K562 (cell line): ENCODE data around the gene SATB2. TPM values are rescaled to one million over a fixed set of nuclear protein-coding genes. Genes with fewer than 3 reads are reported as not detected.

Experiments
- ATAC-seq: fragments of 200-7000 bp; cut with Tn5 transposase; 3 replicates; pipeline ENCODE4 v1.9.1; 2020; ENCODE audit warnings: moderate library complexity
- BruUV-seq: library from RNA; stranded (reverse); fragments of 400-500 nt; replicated peaks from 2 replicates; lab custom pipeline; 2021; lab: Mats Ljungman, UMichigan
- CTCF ChIA-PET: fragments of 300-600 bp; formaldehyde crosslinking; extraction: SDS; loops from one replicate; lab custom pipeline; 2021; ENCODE audit warnings: low intra/inter-chr PET ratio; lab: Yijun Ruan, JAX
- POLR2A ChIA-PET: fragments of 300-600, 350-650 bp; sonication (Branson Sonifier 250); formaldehyde crosslinking; extraction: SDS; loops from one replicate; lab custom pipeline; 2021; ENCODE audit warnings: antibody characterized with exemption, inconsistent platforms; lab: Yijun Ruan, JAX
- DNase-seq, 4 experiments: peaks; one replicate each; pipeline versions ENCODE4 v3.0.0 to v3.0.0-alpha.2; 2011 to 2018; ENCODE audit warnings: low spot score in 3 of 4, mixed read lengths in 3 of 4; ENCODE audit errors: extremely low read depth in 1 of 4
- FAIRE-seq: peaks from 2 replicates; lab custom pipeline; 2011; peaks lifted over from hg19 to GRCh38; lab: Jason Lieb, UNC
- H2AFZ ChIP-seq: 2 replicates; pipeline ENCODE4 v1.6.0; 2011; ENCODE audit warnings: low read depth, low read length, control low read depth, inconsistent platforms
- H3K27ac ChIP-seq: fragments of 200-600 bp; 3 replicates; pipeline ENCODE4 v1.8.0; 2011; ENCODE audit warnings: low read depth, mild to moderate bottlenecking, control low read depth, inconsistent platforms, low read length, moderate library complexity, mixed read lengths; ENCODE audit errors: extremely low read depth
- H3K27me3 ChIP-seq, 2 experiments: fragments of 300-600 bp in 1 of 2; 2 replicates in 1 of 2; 3 replicates in 1 of 2; pipeline versions ENCODE4 v1.6.0 to v1.8.0; 2011; ENCODE audit warnings: inconsistent platforms in 2 of 2, low read length in 2 of 2, mild to moderate bottlenecking in 1 of 2, mixed read lengths in 1 of 2, moderate library complexity in 1 of 2; ENCODE audit not compliant: control insufficient read depth in 2 of 2, insufficient read depth in 2 of 2
- H3K36me3 ChIP-seq: fragments of 300-600 bp; 3 replicates; pipeline ENCODE4 v1.8.0; 2011; ENCODE audit warnings: mild to moderate bottlenecking, low read length, inconsistent platforms; ENCODE audit not compliant: control insufficient read depth, insufficient read depth
- H3K4me1 ChIP-seq, 2 experiments: fragments of 200-600 bp in 1 of 2; replicated peaks in 1 of 2; 2 replicates in 1 of 2; 3 replicates in 1 of 2; pipeline versions ENCODE4 v1.5.1 to v1.8.0; 2011; ENCODE audit warnings: inconsistent platforms in 2 of 2, low read length in 2 of 2, mild to moderate bottlenecking in 1 of 2, mixed read lengths in 1 of 2, moderate library complexity in 1 of 2; ENCODE audit not compliant: control insufficient read depth in 2 of 2, insufficient read depth in 2 of 2
- H3K4me2 ChIP-seq: 2 replicates; pipeline ENCODE4 v1.6.1; 2011; ENCODE audit warnings: low read length, control low read depth, inconsistent platforms, mixed read lengths; ENCODE audit not compliant: insufficient read depth
- H3K4me3 ChIP-seq: fragments of 200-600 bp; sonication (generic), shearing (Covaris generic); 2 replicates; pipeline ENCODE4 v1.5.1; 2016; ENCODE audit warnings: control low read depth, inconsistent platforms
- H3K79me2 ChIP-seq: fragments of 200-600 bp; 3 replicates; pipeline ENCODE4 v1.8.0; 2011; ENCODE audit warnings: low read length, inconsistent platforms; ENCODE audit not compliant: control insufficient read depth, insufficient read depth
- H3K9ac ChIP-seq, 2 experiments: 2 replicates each; pipeline versions ENCODE4 v1.6.0 to v1.6.1; 2011; ENCODE audit warnings: low read depth in 2 of 2, low read length in 2 of 2, control low read depth in 1 of 2, inconsistent platforms in 1 of 2, mild to moderate bottlenecking in 1 of 2, mixed read lengths in 1 of 2; ENCODE audit not compliant: insufficient read depth in 1 of 2
- H3K9me1 ChIP-seq: one replicate; pipeline ENCODE4 v1.6.0; 2011; ENCODE audit warnings: inconsistent platforms, mild to moderate bottlenecking, low read length, moderate library complexity; ENCODE audit not compliant: control insufficient read depth, insufficient read depth
- H3K9me3 ChIP-seq: replicated peaks from 2 replicates; pipeline ENCODE4 v1.5.1; 2011; ENCODE audit warnings: low read depth, low read length, inconsistent platforms; ENCODE audit not compliant: control insufficient read depth, insufficient read depth
- H4K20me1 ChIP-seq: replicated peaks from 2 replicates; pipeline ENCODE4 v1.6.1; 2011; ENCODE audit warnings: low read length, inconsistent platforms, mixed read lengths; ENCODE audit not compliant: control insufficient read depth, insufficient read depth
- CEBPG ChIP-seq, 3 experiments: fragments of 200-800 bp in 1 of 3; sonication (Bioruptor generic) in 1 of 3; sonication (generic) in 1 of 3; formaldehyde crosslinking in 1 of 3; IDR thresholded peaks in 2 of 3; conservative IDR thresholded peaks in 1 of 3; 2 replicates each; pipeline versions ENCODE4 v1.6.1 to v1.8.0; 2016 to 2022; ENCODE audit warnings: missing compliant biosample characterization in 2 of 3, missing genetic modification characterization in 2 of 3, mild to moderate bottlenecking in 1 of 3, missing genetic modification reagents in 1 of 3
- CTBP1 ChIP-seq: fragments of 450-650 bp; IDR thresholded peaks from 2 replicates; pipeline ENCODE4 v1.6.1; 2016; ENCODE audit warnings: borderline replicate concordance
- MCM3 ChIP-seq: fragments of 450-650 bp; IDR thresholded peaks from 2 replicates; pipeline ENCODE4 v1.6.1; 2016
- OTX1 ChIP-seq: fragments of 450-650 bp; formaldehyde crosslinking; IDR thresholded peaks from 2 replicates; pipeline ENCODE4 v1.4.0; 2022; ENCODE audit warnings: mild to moderate bottlenecking
- PCBP2 ChIP-seq: fragments of 200-400 bp; formaldehyde crosslinking; IDR thresholded peaks from 2 replicates; pipeline ENCODE4 v1.6.1; 2018; ENCODE audit warnings: low read length, low read depth, mild to moderate bottlenecking, moderate library complexity; ENCODE audit not compliant: poor library complexity, severe bottlenecking
- PURB ChIP-seq: sonication (generic); formaldehyde crosslinking; IDR thresholded peaks from 2 replicates; pipeline ENCODE4 v1.9.0; 2021; ENCODE audit warnings: low read depth, mild to moderate bottlenecking, missing genetic modification reagents
- TAF1 ChIP-seq: IDR thresholded peaks from 2 replicates; pipeline ENCODE4 v1.6.1; 2011; ENCODE audit warnings: mild to moderate bottlenecking, low read length, moderate library complexity; ENCODE audit not compliant: insufficient read depth, control insufficient read depth, severe bottlenecking; ENCODE audit errors: extremely low read depth
- ZNF408 ChIP-seq: fragments of 250-450 bp; sonication (Bioruptor Pico); IDR thresholded peaks from 2 replicates; pipeline ENCODE4 v1.4.0; 2020; ENCODE audit warnings: low read depth, mild to moderate bottlenecking, moderate library complexity
- ZNF583 ChIP-seq: fragments of 250-450 bp; sonication (Bioruptor Pico); IDR thresholded peaks from 2 replicates; pipeline ENCODE4 v1.4.0; 2020
- ZZZ3 ChIP-seq: fragments of 450-650 bp; IDR thresholded peaks from 2 replicates; pipeline ENCODE4 v1.6.1; 2016; ENCODE audit warnings: antibody characterized with exemption, mild to moderate bottlenecking, moderate library complexity
- WGBS: fragments of 100-300 bp; shearing (Covaris generic); methylation state at CpG from one replicate; pipeline ENCODE4 v1.1.6; 2016; ENCODE audit warnings: low coverage, mixed read lengths; ENCODE audit not compliant: insufficient coverage; ENCODE audit errors: missing lambda C conversion rate; 5-methylcytosine and 5-hydroxymethylcytosine counted together
- in situ Hi-C: fragments of 300-500 bp; cut with MboI; formaldehyde crosslinking; loops from 4 replicates; pipeline ENCODE4 v1.15.0; 2018; ENCODE audit warnings: inconsistent platforms, mixed read lengths
- intact Hi-C: fragments of 100-400 bp; cut with micrococcal nuclease; formaldehyde crosslinking; loops from 2 replicates; pipeline ENCODE4 v1.14.2; 2022
- polyA plus RNA-seq, 8 experiments: library from polyadenylated mRNA; depleted of rRNA in 4 of 8; stranded (reverse) in 5 of 8; unstranded in 3 of 8; fragments of >200 nt; fragmentation: Nextera tagmentation in 2 of 8; fragmentation: Illumina TruSeq in 1 of 8; extraction: Ambion mirVana in 2 of 8; extraction: Trizol in 1 of 8; gene quantifications; 2 replicates each; pipeline versions ENCODE4 v1.2.1 to v1.2.3, GENCODE V29; 2011 to 2014; ENCODE audit warnings: inconsistent platforms in 1 of 8, missing spikeins in 1 of 8
- total RNA-seq, 7 experiments: library from RNA; depleted of rRNA in 6 of 7; stranded (reverse); fragments of >200 nt in 6 of 7; fragmentation: Illumina TruSeq in 2 of 7; extraction: Trizol in 2 of 7; gene quantifications; 2 replicates each; pipeline versions ENCODE4 v1.2.1 to v1.2.3, GENCODE V29; 2011 to 2021; ENCODE audit warnings: low replicate concordance in 1 of 7
- TF ChIP-seq, protein P1 (sequence below): sonication (generic); formaldehyde crosslinking; IDR thresholded peaks from 2 replicates; pipeline ENCODE4 v1.9.0; 2022; ENCODE audit warnings: mild to moderate bottlenecking, missing genetic modification reagents

SATB2 gene
- total and polyA plus RNA-seq, 9 of the 15 experiments (the other 6 are each of a cell fraction or from before 2014, with no cell fraction given), result 4.5 to 34.0 (median 15.1) TPM

DNA sequence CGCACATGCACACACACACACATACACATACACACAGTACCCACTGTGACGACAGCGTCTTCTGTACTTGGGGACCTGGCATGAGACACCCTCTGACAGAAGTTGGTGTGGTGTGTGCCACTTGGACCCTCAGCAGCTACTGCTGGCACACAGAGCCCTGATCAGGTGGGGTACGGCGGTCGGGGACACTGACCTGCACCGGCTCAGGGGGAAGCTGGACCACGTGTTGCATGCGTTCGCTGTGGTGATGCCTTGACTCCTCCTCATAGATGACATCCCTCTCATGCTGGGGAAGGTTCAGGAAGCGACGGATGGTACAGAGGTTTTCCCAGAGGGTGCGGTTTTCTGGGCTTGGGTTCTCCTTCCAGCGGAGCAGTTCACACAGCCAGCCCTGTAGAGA lies 149.2 kb downstream of the SATB2 start:
- Histone ChIP-seq H3K4me2 (no peak overlapping the region), H3K27me3 (no peaks in the 10 kb centered on the region), H3K9me3 (no peaks in the 10 kb centered on the region), H3K36me3 (peaks cover 93% of the 10 kb centered on the region), H3K4me1 (no peaks in the 10 kb centered on the region), H3K4me3 (no peak overlapping the region), H3K9me1 (no peaks in the 10 kb centered on the region), H3K79me2 (no peaks in the 10 kb centered on the region)
- 90% methylated on average over 3 of the region's 14 CpGs for WGBS
- FAIRE-seq, result no peak
- in situ Hi-C loops, result no loop called here
- CTCF ChIA-PET, result no interaction called here
- no TSS peak for BruUV-seq
- POLR2A ChIA-PET, result no interaction called here
- TF ChIP-seq, protein P1, sequence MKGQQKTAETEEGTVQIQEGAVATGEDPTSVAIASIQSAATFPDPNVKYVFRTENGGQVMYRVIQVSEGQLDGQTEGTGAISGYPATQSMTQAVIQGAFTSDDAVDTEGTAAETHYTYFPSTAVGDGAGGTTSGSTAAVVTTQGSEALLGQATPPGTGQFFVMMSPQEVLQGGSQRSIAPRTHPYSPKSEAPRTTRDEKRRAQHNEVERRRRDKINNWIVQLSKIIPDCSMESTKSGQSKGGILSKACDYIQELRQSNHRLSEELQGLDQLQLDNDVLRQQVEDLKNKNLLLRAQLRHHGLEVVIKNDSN (CRISPR knock-in tag), result no peak
- no peak for TF ChIP-seq ZNF408
- no peak for TF ChIP-seq PCBP2
- TF ChIP-seq PURB (CRISPR knock-in tag), result no peak
- TF ChIP-seq ZZZ3, result no peak
- TF ChIP-seq MCM3, result no peak
- TF ChIP-seq ZNF583 (CRISPR knock-in tag), result no peak
- TF ChIP-seq TAF1, result no peak
- TF ChIP-seq CTBP1, result no peak
- TF ChIP-seq CEBPG (CRISPR knock-in tag; IDR thresholded peaks at IDR 0.05), result no peak
- TF ChIP-seq CEBPG (tag; conservative IDR thresholded peaks at IDR 0.05 in 1 of 2, IDR thresholded peaks at IDR 0.05 in 1 of 2), result no peak
- no peak for TF ChIP-seq OTX1
- TF ChIP-seq, all 486 proteins: peak for 0
- H3K27ac ChIP-seq, result no peak overlapping the region
- DNase-seq (no peak), ATAC-seq (no peak)
- no peaks in the 10 kb centered on the region for H4K20me1 ChIP-seq
- no peak overlapping the region for H2AFZ ChIP-seq
- H3K9ac ChIP-seq, result no peak overlapping the region
- intact Hi-C loops, result no loop called here
